ENCODE results near the gene RASAL2.

DNA sequence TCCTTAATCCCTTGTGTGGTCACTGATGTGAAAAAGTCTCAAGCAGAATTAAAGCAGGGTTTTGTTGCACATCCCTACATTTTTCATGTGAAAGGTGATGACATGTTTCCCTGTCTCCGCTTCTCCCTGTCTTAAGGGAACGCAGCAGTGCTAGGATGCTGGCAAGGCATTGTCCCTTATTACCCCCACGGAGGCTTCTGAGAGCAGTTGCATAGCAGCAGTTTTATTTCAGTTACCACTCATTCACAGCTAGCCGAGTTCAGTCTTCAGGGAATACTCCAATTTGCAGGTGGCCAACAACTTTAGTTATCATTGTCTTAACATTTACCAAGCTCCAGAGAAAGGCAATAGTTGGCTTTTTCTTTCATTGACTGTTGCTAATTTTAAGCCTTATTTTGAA lies 313.8 kb downstream of the RASAL2 start:
- TF ChIP-seq POLR2A (IDR thresholded peaks at IDR 0.05; ENCODE audit: low read depth, low read length), result no peak
- no peak for TF ChIP-seq POLR2AphosphoS5 (IDR thresholded peaks at IDR 0.05; ENCODE audit: low read depth, low read length)

All from GM12891 (cell line).